Activated CD8-positive, alpha-beta memory T cell treated with anti-CD3 and anti-CD28 coated beads, Interleukin-2, amount 10 ng/mL, durations not matched to agents 7 days and 5 days (primary cell): ENCODE data around the gene ADGRB3. TPM values are rescaled to one million over a fixed set of nuclear protein-coding genes. Genes with fewer than 3 reads are reported as not detected.
"Not testable (repeated sequence)": the region's sequence is repeated elsewhere in the genome, so short reads cannot be mapped to it uniquely, and the experiment has no call there.

ENCODE experiments used
- ATAC-seq: fragments of 150-1000 bp; cut with Tn5 transposase; one replicate; pipeline ENCODE4 v1.10.0; 2021; ENCODE audit warnings: moderate library complexity
- CTCF ChIA-PET: fragments of 350-600 bp; sonication (Branson Sonifier 250); formaldehyde crosslinking; loops from one replicate; lab custom pipeline; 2021; ENCODE audit warnings: antibody characterized with exemption; lab: Charles Lee
- DNase-seq: peaks from one replicate; pipeline ENCODE4 v3.0.0-alpha.2; 2020
- H3K27ac Mint-ChIP-seq: one replicate; pipeline ENCODE4 v1.8.0; 2021; ENCODE audit warnings: mild to moderate bottlenecking, mixed read lengths
- H3K27me3 Mint-ChIP-seq: one replicate; pipeline ENCODE4 v1.8.0; 2021; ENCODE audit warnings: mixed read lengths
- H3K36me3 Mint-ChIP-seq: one replicate; pipeline ENCODE4 v1.8.0; 2021; ENCODE audit warnings: mild to moderate bottlenecking, mixed read lengths
- H3K4me1 Mint-ChIP-seq: one replicate; pipeline ENCODE4 v1.8.0; 2021; ENCODE audit warnings: mixed read lengths
- H3K4me3 Mint-ChIP-seq: one replicate; pipeline ENCODE4 v1.8.0; 2021; ENCODE audit warnings: mild to moderate bottlenecking, moderate library complexity, mixed read lengths
- H3K9me3 Mint-ChIP-seq: one replicate; pipeline ENCODE4 v1.8.0; 2022; ENCODE audit warnings: low read depth, mixed read lengths
- total RNA-seq, 2 experiments: library from RNA; stranded (reverse); gene quantifications; one replicate each; pipeline ENCODE4 v1.2.3, GENCODE V29; 2021

The ADGRB3 gene
- total RNA-seq, 2 experiments from 2014 or later, result 0.33 TPM; not detected in 1

DNA sequence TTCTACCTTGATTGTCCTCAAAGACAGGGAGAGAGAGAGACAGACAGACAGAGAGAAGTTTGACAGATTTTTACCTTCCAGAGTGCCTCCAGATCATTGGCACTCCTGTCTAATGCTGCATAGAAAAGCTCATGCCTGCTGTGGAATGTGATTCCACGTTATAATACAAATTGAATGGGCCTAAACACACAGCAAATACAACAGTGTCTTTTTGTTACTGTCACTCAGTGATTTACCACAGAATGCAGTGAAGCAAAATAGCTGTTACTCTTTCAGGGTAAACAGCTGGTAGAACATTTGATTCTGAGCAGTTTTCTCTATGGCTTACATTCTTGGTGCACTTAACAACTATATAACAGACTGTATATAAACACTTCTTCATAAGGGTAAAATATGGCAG lies 603.0 kb downstream of the ADGRB3 start:
- H3K27ac Mint-ChIP-seq, result no peak overlapping the region
- no peak for DNase-seq
- no peak for ATAC-seq
- no peak overlapping the region for H3K4me3 Mint-ChIP-seq
- H3K36me3 Mint-ChIP-seq, result no peaks in the 10 kb centered on the region
- H3K4me1 Mint-ChIP-seq, result peaks cover 2% of the 10 kb centered on the region
- CTCF ChIA-PET, result no interaction called here
- no peaks in the 10 kb centered on the region for H3K27me3 Mint-ChIP-seq
- no peaks in the 10 kb centered on the region for H3K9me3 Mint-ChIP-seq

DNA sequence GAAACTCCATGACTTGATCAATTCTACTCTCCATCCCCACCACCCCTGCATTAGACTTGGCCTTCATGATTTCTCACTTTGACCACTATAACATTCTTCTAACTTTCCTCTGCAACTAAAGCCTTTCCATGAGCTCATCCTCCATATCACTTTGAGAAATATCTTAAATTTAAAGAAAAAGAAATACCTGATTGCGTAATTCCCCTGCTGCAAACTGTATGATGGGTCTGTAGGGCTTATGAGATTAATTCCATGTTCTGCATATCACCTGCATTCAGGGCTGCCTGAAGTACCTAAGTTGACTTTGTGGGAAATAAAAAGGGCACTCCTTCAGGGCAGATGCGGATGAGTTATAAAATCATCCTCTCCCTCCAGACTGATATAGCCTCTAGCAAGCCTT lies 611.9 kb downstream of the ADGRB3 start:
- Mint-ChIP-seq H3K4me1 (no peaks in the 10 kb centered on the region), H3K27me3 (no peaks in the 10 kb centered on the region), H3K36me3 (no peaks in the 10 kb centered on the region), H3K9me3 (no peaks in the 10 kb centered on the region), H3K27ac (no peak overlapping the region), H3K4me3 (no peak overlapping the region)
- CTCF ChIA-PET, result no interaction called here
- ATAC-seq, result no peak
- no peak for DNase-seq

DNA sequence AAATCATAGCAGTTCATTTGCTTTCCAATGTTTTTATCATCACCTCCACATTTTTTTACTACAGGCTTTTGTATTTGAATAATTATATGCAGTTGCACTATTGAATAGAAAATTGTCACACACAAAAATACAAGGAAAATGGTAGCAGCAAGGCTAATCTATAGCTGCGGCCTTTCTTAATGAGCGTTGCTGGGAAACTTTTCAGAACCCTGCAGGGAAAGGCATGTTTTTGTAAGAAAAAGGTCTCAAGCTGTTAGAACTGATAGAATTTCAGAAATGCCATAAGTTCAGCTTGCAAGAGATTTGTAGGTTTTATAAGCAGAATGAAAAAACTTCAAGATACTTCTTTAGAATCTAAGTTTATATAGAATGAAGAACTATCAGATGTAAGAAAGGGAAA lies 625.9 kb downstream of the ADGRB3 start:
- H3K36me3 Mint-ChIP-seq, result no peaks in the 10 kb centered on the region
- H3K4me1 Mint-ChIP-seq, result no peaks in the 10 kb centered on the region
- peaks cover 2% of the 10 kb centered on the region for H3K9me3 Mint-ChIP-seq
- no peak overlapping the region for H3K4me3 Mint-ChIP-seq
- DNase-seq (no peak), ATAC-seq (no peak)
- H3K27ac Mint-ChIP-seq, result no peak overlapping the region
- H3K27me3 Mint-ChIP-seq, result no peaks in the 10 kb centered on the region
- CTCF ChIA-PET, result no interaction called here

DNA sequence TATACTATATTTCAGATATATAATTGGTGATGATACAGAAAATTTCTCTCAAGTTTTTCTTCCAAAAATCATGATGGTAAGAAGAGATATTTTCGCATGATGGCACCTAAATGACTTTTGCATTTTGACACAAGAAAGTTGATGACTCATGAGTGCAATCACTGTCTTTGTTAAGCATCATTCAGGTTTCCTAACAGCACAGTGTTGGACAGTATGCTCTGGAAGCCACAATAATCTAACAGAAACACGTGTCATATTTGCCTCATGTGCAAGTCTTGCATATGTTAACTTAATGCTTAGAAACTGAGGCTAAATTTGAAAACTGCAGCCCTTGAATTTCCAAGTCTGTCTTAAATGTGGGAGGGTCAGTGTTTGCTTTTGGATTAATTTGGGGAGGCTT lies 628.2 kb downstream of the ADGRB3 start:
- CTCF ChIA-PET, result no interaction called here
- ATAC-seq (no peak), DNase-seq (no peak)
- H3K36me3 Mint-ChIP-seq, result no peaks in the 10 kb centered on the region
- H3K4me1 Mint-ChIP-seq, result no peaks in the 10 kb centered on the region
- H3K9me3 Mint-ChIP-seq, result peaks cover 2% of the 10 kb centered on the region
- H3K27me3 Mint-ChIP-seq, result no peaks in the 10 kb centered on the region
- no peak overlapping the region for H3K4me3 Mint-ChIP-seq
- H3K27ac Mint-ChIP-seq, result no peak overlapping the region

DNA sequence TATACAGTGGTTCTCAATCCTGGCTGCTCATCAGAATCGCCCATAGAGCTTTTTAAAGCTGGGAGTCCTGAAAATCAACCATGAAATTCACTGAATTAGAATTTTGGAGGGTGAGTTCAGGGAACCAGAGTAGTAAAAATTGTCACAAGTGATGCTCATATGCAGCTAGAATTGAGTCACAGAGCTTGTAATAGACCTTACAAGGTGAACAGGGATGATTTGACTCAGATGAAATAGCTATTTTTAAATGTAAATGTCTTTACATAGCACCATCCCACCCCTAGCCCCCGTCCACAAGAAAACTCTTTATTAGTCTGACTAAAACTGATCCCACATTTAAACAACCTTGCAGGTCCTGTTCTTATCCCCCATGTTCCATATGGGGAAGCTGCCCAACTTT lies 630.0 kb downstream of the ADGRB3 start:
- H3K27ac Mint-ChIP-seq, result no peak overlapping the region
- no peaks in the 10 kb centered on the region for H3K36me3 Mint-ChIP-seq
- H3K9me3 Mint-ChIP-seq, result peaks cover 2% of the 10 kb centered on the region
- no peaks in the 10 kb centered on the region for H3K27me3 Mint-ChIP-seq
- DNase-seq (no peak), ATAC-seq (no peak)
- no peaks in the 10 kb centered on the region for H3K4me1 Mint-ChIP-seq
- H3K4me3 Mint-ChIP-seq, result no peak overlapping the region
- CTCF ChIA-PET, result no interaction called here

DNA sequence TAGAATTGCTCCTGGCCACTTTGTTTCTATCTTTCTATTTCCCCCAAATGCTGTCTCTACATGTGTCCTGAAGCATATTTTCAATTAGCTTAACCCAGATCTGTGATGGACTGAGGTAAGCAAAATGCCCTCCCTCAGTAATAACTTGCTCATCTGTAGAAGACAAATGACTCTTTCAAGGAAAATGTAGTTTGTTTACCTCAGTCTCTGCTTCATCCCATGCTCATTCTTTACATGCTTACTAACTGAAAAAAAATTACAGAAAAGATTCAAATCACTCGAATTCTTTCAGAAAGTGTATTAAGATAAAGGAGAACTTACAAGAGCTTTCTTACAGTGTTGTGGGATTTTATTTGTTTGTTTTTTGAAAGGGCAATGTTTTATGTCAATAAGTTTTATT lies 630.6 kb downstream of the ADGRB3 start:
- CTCF ChIA-PET, result no interaction called here
- Mint-ChIP-seq H3K27me3 (no peaks in the 10 kb centered on the region), H3K4me1 (no peaks in the 10 kb centered on the region), H3K36me3 (no peaks in the 10 kb centered on the region), H3K9me3 (peaks cover 2% of the 10 kb centered on the region), H3K4me3 (no peak overlapping the region), H3K27ac (no peak overlapping the region)
- DNase-seq, result no peak
- ATAC-seq, result no peak

DNA sequence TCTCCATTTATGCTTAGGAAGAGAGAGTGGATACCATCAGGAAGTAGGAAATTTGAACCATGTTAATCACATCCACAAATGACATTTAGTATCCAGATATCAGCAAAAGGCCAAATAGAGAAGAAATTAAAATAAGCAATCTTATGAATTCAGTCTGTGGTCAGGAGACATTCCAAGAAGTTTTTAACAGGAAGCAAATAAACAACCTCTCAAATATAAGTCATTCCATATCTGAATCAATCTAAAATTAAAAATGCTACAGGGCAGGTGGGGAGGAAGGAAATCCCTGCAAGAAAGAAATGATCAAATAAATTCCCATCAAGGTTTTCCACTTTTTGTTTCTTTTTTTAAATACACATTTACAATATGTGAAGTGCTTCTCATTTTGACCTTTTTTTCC lies 641.1 kb downstream of the ADGRB3 start:
- CTCF ChIA-PET, result no interaction called here
- Mint-ChIP-seq H3K27me3 (no peaks in the 10 kb centered on the region), H3K4me3 (no peak overlapping the region), H3K9me3 (peaks cover 4% of the 10 kb centered on the region), H3K27ac (no peak overlapping the region), H3K36me3 (no peaks in the 10 kb centered on the region), H3K4me1 (no peaks in the 10 kb centered on the region)
- DNase-seq (no peak), ATAC-seq (no peak)

DNA sequence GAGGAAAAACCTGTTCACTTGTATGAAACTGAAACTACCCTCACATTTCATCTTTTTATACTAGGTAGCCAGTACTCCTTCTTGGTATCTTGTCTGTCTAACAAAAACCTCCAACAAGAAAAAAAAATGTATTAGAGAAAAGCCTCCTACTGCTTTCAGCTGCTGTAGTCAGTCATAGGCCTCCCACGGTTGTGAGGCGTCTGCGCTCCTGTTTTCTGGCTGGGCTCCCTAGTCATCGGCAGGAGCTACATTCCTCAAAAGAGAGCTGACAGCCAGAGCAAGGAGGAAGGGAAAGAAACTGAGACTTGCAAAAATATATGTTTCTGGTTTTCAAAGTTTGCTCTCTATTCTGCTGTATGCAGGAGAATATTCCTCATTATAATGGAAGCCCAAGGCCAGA lies 644.7 kb downstream of the ADGRB3 start:
- ATAC-seq (no peak), DNase-seq (no peak)
- Mint-ChIP-seq H3K4me3 (no peak overlapping the region), H3K36me3 (no peaks in the 10 kb centered on the region), H3K27me3 (no peaks in the 10 kb centered on the region), H3K4me1 (no peaks in the 10 kb centered on the region), H3K27ac (no peak overlapping the region), H3K9me3 (peaks cover 2% of the 10 kb centered on the region)
- CTCF ChIA-PET, result no interaction called here

DNA sequence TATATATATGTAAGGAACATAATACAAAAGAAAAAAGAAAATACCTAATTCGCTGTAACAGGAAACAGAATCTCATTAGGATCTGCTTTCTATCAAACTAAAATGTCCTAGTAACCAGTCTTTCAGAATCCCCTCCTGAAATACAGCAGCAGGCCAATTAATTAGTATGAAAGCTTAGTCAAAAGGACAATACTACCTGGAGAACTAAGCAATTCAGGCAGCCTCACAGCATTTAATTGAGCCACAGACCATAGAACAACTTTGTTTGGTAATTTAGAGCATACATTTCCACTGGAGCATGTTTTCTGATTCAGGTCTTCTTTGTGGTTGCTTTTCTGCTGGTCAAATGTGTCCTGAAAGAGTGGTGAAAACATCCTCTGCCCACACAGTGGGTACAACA lies 645.8 kb downstream of the ADGRB3 start:
- Mint-ChIP-seq H3K4me3 (no peak overlapping the region), H3K9me3 (peaks cover 2% of the 10 kb centered on the region), H3K4me1 (no peaks in the 10 kb centered on the region), H3K27me3 (no peaks in the 10 kb centered on the region), H3K27ac (no peak overlapping the region), H3K36me3 (no peaks in the 10 kb centered on the region)
- CTCF ChIA-PET, result no interaction called here
- no peak for DNase-seq
- no peak for ATAC-seq

DNA sequence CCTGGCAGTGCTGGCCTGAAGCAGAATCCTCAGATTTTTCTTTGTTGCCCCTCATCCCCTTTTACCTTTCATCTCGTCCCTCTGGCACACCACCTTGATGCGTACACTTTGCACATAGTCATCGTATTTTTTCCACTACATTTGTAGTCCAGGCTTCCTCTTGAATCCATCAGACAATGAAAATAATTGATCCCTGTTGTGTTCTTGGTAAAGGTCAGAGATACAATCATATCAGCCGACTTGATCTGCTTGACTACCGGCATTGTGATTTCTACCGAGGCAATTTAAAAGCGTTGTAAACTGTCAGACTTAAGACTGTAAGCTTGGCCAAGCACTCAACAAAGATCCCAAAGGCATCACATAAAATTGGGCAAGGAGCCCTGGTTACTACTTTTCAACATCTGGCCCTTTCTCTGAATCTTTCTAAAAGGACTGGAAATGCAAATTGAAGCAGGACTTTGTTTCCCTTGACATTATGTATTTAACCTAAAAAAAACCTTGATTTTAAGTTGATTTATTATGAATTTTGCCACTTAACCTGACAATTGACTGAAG lies 649.2 kb downstream of the ADGRB3 start:
- Mint-ChIP-seq H3K27me3 (no peaks in the 10 kb centered on the region), H3K4me3 (no peak overlapping the region), H3K4me1 (no peaks in the 10 kb centered on the region), H3K36me3 (no peaks in the 10 kb centered on the region), H3K27ac (no peak overlapping the region), H3K9me3 (no peaks in the 10 kb centered on the region)
- DNase-seq (no peak), ATAC-seq (no peak)
- CTCF ChIA-PET, result no interaction called here

DNA sequence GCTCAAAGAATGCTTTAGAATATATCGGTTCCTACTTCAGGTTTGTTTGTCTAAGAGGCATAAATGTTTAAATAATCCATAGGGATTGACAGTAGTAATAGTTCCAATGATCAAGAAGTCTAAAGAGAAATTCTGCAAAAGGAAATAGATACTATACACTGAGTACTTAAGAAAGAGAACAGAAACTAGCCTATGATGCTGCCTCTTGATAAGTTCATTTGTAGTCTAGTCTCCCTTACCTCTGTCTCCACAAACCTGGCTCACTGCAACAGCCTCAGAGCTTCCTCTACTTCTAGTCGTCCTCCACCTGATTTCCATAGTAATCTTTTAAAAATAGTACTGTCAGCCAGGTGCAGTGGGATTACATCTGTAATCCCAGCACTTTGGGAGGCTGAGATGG lies 650.0 kb downstream of the ADGRB3 start:
- H3K27me3 Mint-ChIP-seq, result no peaks in the 10 kb centered on the region
- no peak for DNase-seq
- no peak for ATAC-seq
- H3K36me3 Mint-ChIP-seq, result no peaks in the 10 kb centered on the region
- no peaks in the 10 kb centered on the region for H3K4me1 Mint-ChIP-seq
- no peak overlapping the region for H3K27ac Mint-ChIP-seq
- no peak overlapping the region for H3K4me3 Mint-ChIP-seq
- no peaks in the 10 kb centered on the region for H3K9me3 Mint-ChIP-seq
- CTCF ChIA-PET, result no interaction called here

DNA sequence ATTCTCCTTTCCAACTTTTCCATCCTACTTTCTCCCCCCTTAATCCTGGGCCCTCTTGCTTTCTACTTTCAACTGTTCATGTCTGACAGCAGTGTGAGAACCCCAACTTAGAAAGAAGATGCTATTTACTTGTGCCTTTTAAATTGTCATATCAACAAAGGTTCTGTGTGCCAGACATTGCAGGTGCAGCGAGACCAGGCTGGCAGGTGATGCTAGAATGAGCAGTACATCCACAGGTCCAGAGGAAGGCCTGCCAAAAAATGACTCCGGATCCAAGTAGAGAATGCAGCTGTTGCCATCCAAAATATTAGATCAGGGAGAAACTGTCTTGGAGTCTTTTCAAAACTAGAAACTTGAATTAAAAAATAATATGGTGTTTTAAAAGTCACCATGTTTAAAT lies 651.2 kb downstream of the ADGRB3 start:
- CTCF ChIA-PET, result no interaction called here
- ATAC-seq, result no peak
- H3K4me3 Mint-ChIP-seq, result no peak overlapping the region
- no peaks in the 10 kb centered on the region for H3K4me1 Mint-ChIP-seq
- H3K27ac Mint-ChIP-seq, result no peak overlapping the region
- H3K27me3 Mint-ChIP-seq, result no peaks in the 10 kb centered on the region
- H3K9me3 Mint-ChIP-seq, result no peaks in the 10 kb centered on the region
- no peaks in the 10 kb centered on the region for H3K36me3 Mint-ChIP-seq
- DNase-seq, result no peak

DNA sequence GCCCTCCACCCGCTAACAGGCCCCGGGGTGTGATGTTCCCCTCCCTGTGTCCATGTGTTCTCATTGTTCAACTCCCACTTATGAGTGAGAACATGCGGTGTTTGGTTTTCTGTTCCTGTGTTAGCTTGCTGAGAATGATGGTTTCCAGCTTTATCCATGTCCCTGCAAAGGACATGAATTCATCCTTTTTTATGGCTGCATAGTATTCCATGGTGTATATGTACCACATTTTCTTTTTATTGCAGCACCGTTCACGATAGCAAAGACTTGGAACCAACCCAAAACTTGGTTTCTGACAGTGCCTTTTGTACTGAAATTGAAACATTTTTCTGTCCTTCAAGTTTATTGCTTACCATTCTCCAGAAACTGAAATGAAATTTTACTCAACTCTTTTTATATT lies 653.1 kb downstream of the ADGRB3 start:
- H3K9me3 Mint-ChIP-seq, DNase-seq, CTCF ChIA-PET, H3K4me1 Mint-ChIP-seq, ATAC-seq, H3K27ac Mint-ChIP-seq, H3K36me3 Mint-ChIP-seq, H3K27me3 Mint-ChIP-seq, H3K4me3 Mint-ChIP-seq: not testable (repeated sequence)

DNA sequence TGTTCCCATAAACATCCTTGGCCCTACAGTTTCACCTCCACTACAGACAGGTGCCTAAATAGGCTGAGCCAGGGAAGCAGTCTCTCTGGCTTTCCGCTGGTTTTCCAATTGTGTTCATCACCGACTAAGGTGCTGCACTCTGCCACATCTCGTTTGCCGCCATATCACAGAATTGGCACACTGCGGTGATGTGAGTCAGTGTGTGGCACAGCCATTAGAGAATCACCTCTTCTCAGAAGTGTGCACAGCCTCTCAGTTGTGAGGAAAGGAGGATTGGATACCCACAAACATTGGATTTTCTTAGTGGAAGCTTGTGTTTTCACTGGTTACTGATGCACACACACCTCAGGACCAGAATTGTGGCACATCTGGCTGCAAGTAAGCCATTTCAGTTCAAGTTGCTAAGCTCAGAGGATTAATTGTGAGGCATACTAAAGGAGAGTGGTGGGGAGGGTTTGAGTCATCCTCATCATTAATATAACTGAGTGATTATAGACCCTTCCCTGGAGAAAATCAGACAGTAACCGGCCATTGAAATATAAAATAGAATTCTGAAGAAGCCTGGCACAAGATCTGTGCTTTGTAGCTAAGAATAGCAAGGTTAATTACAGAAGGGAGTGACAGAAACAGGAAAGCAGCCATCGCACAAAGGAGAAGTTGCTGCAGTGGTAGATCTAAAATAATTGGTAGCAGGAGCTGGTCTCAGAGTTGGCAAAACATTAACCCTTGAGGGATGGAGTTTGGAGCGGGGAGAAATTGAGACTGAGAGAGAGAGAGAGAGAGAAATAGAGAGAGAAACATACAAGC lies 654.8 kb downstream of the ADGRB3 start:
- Mint-ChIP-seq H3K9me3 (no peaks in the 10 kb centered on the region), H3K27me3 (no peaks in the 10 kb centered on the region), H3K4me3 (no peak overlapping the region), H3K36me3 (no peaks in the 10 kb centered on the region), H3K27ac (no peak overlapping the region), H3K4me1 (no peaks in the 10 kb centered on the region)
- CTCF ChIA-PET, result no interaction called here
- ATAC-seq, result no peak
- DNase-seq, result no peak
